Epithelial cell of esophagus (primary cell): ENCODE data around the gene MRPS34.

Source experiments
- DNase-seq: peaks from one replicate; pipeline ENCODE4 v3.0.0; 2010; ENCODE audit warnings: low read depth
- H3K4me3 ChIP-seq: 2 replicates; pipeline ENCODE4 v1.5.1; 2011; ENCODE audit warnings: mild to moderate bottlenecking, low read length, control low read depth
- CTCF ChIP-seq: IDR thresholded peaks from 2 replicates; pipeline ENCODE4 v1.5.1; 2011; ENCODE audit warnings: low read depth, mild to moderate bottlenecking, low read length, control low read depth, inconsistent platforms; ENCODE audit not compliant: insufficient read depth; ENCODE audit errors: missing control alignments

Gene MRPS34

GRCh38 chr16:1731073-1731472 lies 41.9 kb downstream of the MRPS34 start:
- no peak for TF ChIP-seq CTCF
- no peak overlapping the region for H3K4me3 ChIP-seq

GRCh38 chr16:1729445-1729844 lies 43.5 kb downstream of the MRPS34 start:
- no peak overlapping the region for H3K4me3 ChIP-seq
- no peak for DNase-seq
- no peak for TF ChIP-seq CTCF

More at GRCh38 chr16:1731073-1731472, 41.9 kb downstream of the MRPS34 start:
- DNase-seq: no peak

GRCh38 chr16:1729026-1729425 lies 43.9 kb downstream of the MRPS34 start:
- H3K4me3 ChIP-seq: no peak overlapping the region
- TF ChIP-seq CTCF: no peak
- DNase-seq: no peak

- TF ChIP-seq CTCF: no peak
- no peak for DNase-seq
- H3K4me3 ChIP-seq: no peak overlapping the region
Observed at GRCh38 chr16:1727651-1728624, 45.0 kb downstream of the MRPS34 start.

GRCh38 chr16:1726661-1727502 lies 46.1 kb downstream of the MRPS34 start:
- TF ChIP-seq CTCF: no peak
- H3K4me3 ChIP-seq: no peak overlapping the region
- no peak for DNase-seq

GRCh38 chr16:1724491-1724890 lies 48.4 kb downstream of the MRPS34 start:
- no peak for TF ChIP-seq CTCF
- no peak overlapping the region for H3K4me3 ChIP-seq
- no peak for DNase-seq
